H1 (cell line): ENCODE measurements around the gene ZNF804B. TPM values are rescaled to one million over a fixed set of nuclear protein-coding genes. Genes with fewer than 3 reads are reported as not detected.

Experiments
- CTCF ChIA-PET: fragments of 300-600 bp; sonication (Branson Sonifier 250); formaldehyde crosslinking; loops from one replicate; lab custom pipeline; 2021; ENCODE audit not compliant: partially characterized antibody; lab: Charles Lee
- POLR2A ChIA-PET: fragments of 300-600 bp; sonication (Branson Sonifier 250); formaldehyde crosslinking; loops from one replicate; lab custom pipeline; 2021; ENCODE audit warnings: inconsistent platforms; ENCODE audit not compliant: partially characterized antibody; lab: Charles Lee
- DNase-seq, 2 experiments: peaks; one replicate each; pipeline versions ENCODE4 v3.0.0 to v3.0.0-alpha.2; 2010 to 2022; ENCODE audit warnings: low spot score in 2 of 2, low read depth in 1 of 2, mixed read lengths in 1 of 2
- FAIRE-seq: peaks from 2 replicates; lab custom pipeline; 2011; peaks lifted over from hg19 to GRCh38; lab: Jason Lieb, UNC
- H2AFZ ChIP-seq: 2 replicates; pipeline ENCODE4 v1.8.1; 2012; ENCODE audit warnings: low read length, inconsistent platforms
- H2AK5ac ChIP-seq: 2 replicates; pipeline ENCODE4 v1.6.1; 2013; ENCODE audit warnings: low read depth, low read length
- H2BK120ac ChIP-seq: replicated peaks from 2 replicates; pipeline ENCODE3; 2013; ENCODE audit warnings: low read depth, low read length, inconsistent platforms
- H2BK12ac ChIP-seq: 2 replicates; pipeline ENCODE4 v1.6.1; 2013; ENCODE audit warnings: low read depth, low read length
- H2BK15ac ChIP-seq: 2 replicates; pipeline ENCODE4 v1.6.1; 2013; ENCODE audit warnings: low read length
- H2BK20ac ChIP-seq: 2 replicates; pipeline ENCODE4 v1.6.1; 2013; ENCODE audit warnings: low read length
- H2BK5ac ChIP-seq: 2 replicates; pipeline ENCODE4 v1.6.1; 2013; ENCODE audit warnings: low read depth, low read length
- H3K14ac ChIP-seq: 2 replicates; pipeline ENCODE4 v1.6.1; 2013; ENCODE audit warnings: inconsistent platforms; ENCODE audit not compliant: insufficient read length
- H3K18ac ChIP-seq: 2 replicates; pipeline ENCODE4 v1.6.1; 2013; ENCODE audit warnings: low read length; ENCODE audit errors: extremely low read depth
- H3K23ac ChIP-seq: 2 replicates; pipeline ENCODE4 v1.6.1; 2013; ENCODE audit warnings: inconsistent platforms; ENCODE audit not compliant: insufficient read length
- H3K23me2 ChIP-seq: 2 replicates; pipeline ENCODE4 v1.6.1; 2013; ENCODE audit warnings: low read depth, low read length
- H3K27ac ChIP-seq: 2 replicates; pipeline ENCODE4 v1.6.1; 2011; ENCODE audit warnings: low read depth, low read length, inconsistent platforms
- H3K27me3 ChIP-seq, 4 experiments: replicated peaks in 1 of 4; 1 replicate in 1 of 4; 2 replicates in 3 of 4; pipeline versions ENCODE4 v1.6.1 to v1.8.1; 2011 to 2013; ENCODE audit warnings: low read length in 3 of 4, mild to moderate bottlenecking in 3 of 4, inconsistent platforms in 2 of 4, mixed read lengths in 2 of 4, moderate library complexity in 1 of 4; ENCODE audit not compliant: control insufficient read depth in 3 of 4, insufficient read depth in 3 of 4; ENCODE audit errors: extremely low read depth in 1 of 4
- H3K36me3 ChIP-seq, 4 experiments: 2 replicates each; pipeline versions ENCODE4 v1.6.1 to v1.8.1; 2011 to 2013; ENCODE audit warnings: mild to moderate bottlenecking in 4 of 4, low read length in 3 of 4, moderate library complexity in 2 of 4, control low read depth in 1 of 4, inconsistent platforms in 1 of 4; ENCODE audit not compliant: insufficient read depth in 4 of 4, control insufficient read depth in 2 of 4
- H3K4ac ChIP-seq: replicated peaks from 2 replicates; pipeline ENCODE3; 2013; ENCODE audit warnings: low read length, low read depth, mixed read lengths, inconsistent platforms; ENCODE audit not compliant: insufficient read length
- H3K4me1 ChIP-seq, 4 experiments: replicated peaks in 1 of 4; 1 replicate in 1 of 4; 2 replicates in 3 of 4; pipeline versions ENCODE4 v1.6.1 to v1.8.1; 2011 to 2013; ENCODE audit warnings: low read length in 3 of 4, inconsistent platforms in 2 of 4, mixed read lengths in 1 of 4; ENCODE audit not compliant: insufficient read depth in 4 of 4, control insufficient read depth in 3 of 4
- H3K4me2 ChIP-seq, 2 experiments: 2 replicates each; pipeline versions ENCODE4 v1.6.1 to v1.8.1; 2011 to 2013; ENCODE audit warnings: low read depth in 2 of 2, low read length in 2 of 2, control low read depth in 1 of 2, inconsistent platforms in 1 of 2, mild to moderate bottlenecking in 1 of 2; ENCODE audit not compliant: insufficient read depth in 1 of 2
- H3K4me3 ChIP-seq, 4 experiments: fragments of 200-600, 300-600 bp in 1 of 4; sonication (generic), shearing (Covaris generic), sonication (Bioruptor Twin) in 1 of 4; 2 replicates each; pipeline versions ENCODE4 v1.5.1 to v1.8.1; 2011 to 2016; ENCODE audit warnings: low read length in 4 of 4, low read depth in 3 of 4, control low read depth in 2 of 4, inconsistent platforms in 2 of 4, mild to moderate bottlenecking in 2 of 4, mixed read lengths in 1 of 4, moderate library complexity in 1 of 4; ENCODE audit not compliant: insufficient read depth in 2 of 4; ENCODE audit errors: extremely low read depth in 1 of 4
- H3K56ac ChIP-seq: replicated peaks from 2 replicates; pipeline ENCODE3; 2013; ENCODE audit warnings: low read depth, mild to moderate bottlenecking, mixed read lengths, low read length, inconsistent platforms; ENCODE audit not compliant: insufficient read length
- H3K79me1 ChIP-seq: 2 replicates; pipeline ENCODE4 v1.6.1; 2013; ENCODE audit warnings: low read depth, low read length, control low read depth
- H3K79me2 ChIP-seq, 2 experiments: 2 replicates each; pipeline versions ENCODE4 v1.6.1 to v1.8.1; 2012 to 2013; ENCODE audit warnings: low read length in 2 of 2, mild to moderate bottlenecking in 2 of 2, inconsistent platforms in 1 of 2; ENCODE audit not compliant: insufficient read depth in 2 of 2, control insufficient read depth in 1 of 2
- H3K9ac ChIP-seq, 4 experiments: replicated peaks in 1 of 4; 1 replicate in 1 of 4; 2 replicates in 3 of 4; pipeline versions ENCODE4 v1.6.1 to v1.8.1; 2011 to 2013; ENCODE audit warnings: low read depth in 3 of 4, low read length in 3 of 4, control low read depth in 2 of 4, mild to moderate bottlenecking in 2 of 4, moderate library complexity in 2 of 4, inconsistent platforms in 1 of 4; ENCODE audit errors: extremely low read depth in 1 of 4
- H3K9me3 ChIP-seq, 2 experiments: 2 replicates each; pipeline versions ENCODE4 v1.6.1 to v1.8.1; 2012 to 2013; ENCODE audit warnings: mild to moderate bottlenecking in 2 of 2, moderate library complexity in 2 of 2, control low read depth in 1 of 2, inconsistent platforms in 1 of 2, low read depth in 1 of 2, low read length in 1 of 2, mixed read lengths in 1 of 2; ENCODE audit not compliant: insufficient read depth in 2 of 2
- H4K20me1 ChIP-seq, 2 experiments: replicated peaks in 1 of 2; 2 replicates each; pipeline versions ENCODE3 to v1.8.1; 2011 to 2013; ENCODE audit warnings: inconsistent platforms in 2 of 2, low read length in 2 of 2, mild to moderate bottlenecking in 1 of 2; ENCODE audit not compliant: insufficient read depth in 2 of 2, control insufficient read depth in 1 of 2
- H4K5ac ChIP-seq: 2 replicates; pipeline ENCODE4 v1.6.1; 2013; ENCODE audit warnings: low read length, low read depth, mixed read lengths, inconsistent platforms; ENCODE audit not compliant: insufficient read length
- H4K8ac ChIP-seq: 2 replicates; pipeline ENCODE4 v1.8.0; 2013; ENCODE audit warnings: mild to moderate bottlenecking, moderate library complexity, low read length, inconsistent platforms; ENCODE audit not compliant: insufficient read depth; ENCODE audit errors: extremely low read depth
- H4K91ac ChIP-seq: replicated peaks from 2 replicates; pipeline ENCODE3; 2013; ENCODE audit warnings: low read length, mixed read lengths, inconsistent platforms; ENCODE audit not compliant: insufficient read length
- FOSL1 ChIP-seq: IDR thresholded peaks from 2 replicates; pipeline ENCODE4 v1.6.1; 2011; ENCODE audit warnings: mild to moderate bottlenecking, low read depth, low read length, moderate library complexity; ENCODE audit not compliant: insufficient read depth
- WGBS, 2 experiments: shearing (Covaris generic) in 1 of 2; methylation state at CpG; one replicate each; pipeline versions ENCODE4 v1.1.6 to v1.1.7; 2013 to 2015; ENCODE audit warnings: low lambda C conversion rate in 2 of 2, mixed read lengths in 2 of 2, inconsistent platforms in 1 of 2, low coverage in 1 of 2, missing lambda C conversion rate in 1 of 2; ENCODE audit not compliant: insufficient replicate concordance in 2 of 2, insufficient coverage in 1 of 2, insufficient read length in 1 of 2; ENCODE audit errors: extremely low coverage in 1 of 2, missing lambda C conversion rate in 1 of 2; 5-methylcytosine and 5-hydroxymethylcytosine counted together
- polyA plus RNA-seq, 7 experiments: library from polyadenylated mRNA; depleted of rRNA in 3 of 7; stranded (reverse) in 5 of 7; unstranded in 2 of 7; fragments of >200 nt in 5 of 7; fragments of 200-250 nt in 2 of 7; gene quantifications; 1 replicate in 5 of 7; 2 replicates in 1 of 7; 4 replicates in 1 of 7; pipeline versions ENCODE4 v1.2.1 to v1.2.3, GENCODE V29; 2011 to 2013; ENCODE audit warnings: missing spikeins in 2 of 7, mixed read lengths in 2 of 7
- total RNA-seq: library from RNA; stranded (reverse); fragmentation: NEBNext Ultra II Directional; extraction: Animal tissue kit (Norgen Biotek cat#: 25700); gene quantifications from 2 replicates; pipeline ENCODE4 v1.2.1, GENCODE V29; 2021

Gene ZNF804B
- total and polyA plus RNA-seq, 2 of the 8 experiments (the other 6 are each of a cell fraction or from before 2014, with no cell fraction given), result not detected

GRCh38 chr7:88922944-88923343 lies 163.4 kb downstream of the ZNF804B start:
- H3K9ac ChIP-seq, result no peak overlapping the region
- no peak overlapping the region for H3K18ac ChIP-seq
- no peak overlapping the region for H3K4me2 ChIP-seq
- WGBS, 2 experiments, result 92% methylated on average over 2 of the region's 2 CpGs; no CpG with 5 or more reads in 1 of the 2 experiments
- no peaks in the 10 kb centered on the region for H3K9me3 ChIP-seq
- TF ChIP-seq FOSL1, result no peak
- ChIA-PET CTCF (no interaction called here), POLR2A (no interaction called here)
- H4K5ac ChIP-seq, result no peak overlapping the region
- H3K27ac ChIP-seq, result no peak overlapping the region
- H3K56ac ChIP-seq, result no peak overlapping the region
- H3K23ac ChIP-seq, result no peak overlapping the region
- H3K27me3 ChIP-seq, result no peaks in the 10 kb centered on the region
- no peak overlapping the region for H2BK15ac ChIP-seq
- H4K20me1 ChIP-seq, result no peaks in the 10 kb centered on the region
- no peak overlapping the region for H2AK5ac ChIP-seq
- H3K79me1 ChIP-seq, result no peaks in the 10 kb centered on the region
- H2BK20ac ChIP-seq, result no peak overlapping the region
- no peak overlapping the region for H2BK12ac ChIP-seq
- FAIRE-seq (no peak), DNase-seq (no peak)
- H4K8ac ChIP-seq, result no peak overlapping the region
- H3K4me3 ChIP-seq, result no peak overlapping the region
- no peak overlapping the region for H2BK120ac ChIP-seq
- no peak overlapping the region for H4K91ac ChIP-seq
- H3K14ac ChIP-seq, result no peak overlapping the region
- H3K4me1 ChIP-seq, result no peaks in the 10 kb centered on the region
- H3K36me3 ChIP-seq, result no peaks in the 10 kb centered on the region
- no peak overlapping the region for H2BK5ac ChIP-seq
- H3K23me2 ChIP-seq, result no peaks in the 10 kb centered on the region
- no peak overlapping the region for H3K4ac ChIP-seq
- no peak overlapping the region for H2AFZ ChIP-seq
- H3K79me2 ChIP-seq, result no peaks in the 10 kb centered on the region
